Endodermal cell (in vitro differentiated cells): ENCODE data around the gene PDE6B. TPM values are rescaled to one million over a fixed set of nuclear protein-coding genes. Genes with fewer than 3 reads are reported as not detected.

Experiments used
- DNase-seq: peaks from one replicate; pipeline ENCODE4 v3.0.0-alpha.2; 2017
- H3K27ac ChIP-seq: 2 replicates; pipeline ENCODE4 v1.5.1; 2013; ENCODE audit warnings: mild to moderate bottlenecking, low read depth, low read length, moderate library complexity
- H3K27me3 ChIP-seq: 2 replicates; pipeline ENCODE4 v1.6.1; 2013; ENCODE audit warnings: mild to moderate bottlenecking, low read length, moderate library complexity; ENCODE audit not compliant: insufficient read depth, control insufficient read depth, poor library complexity, severe bottlenecking
- H3K36me3 ChIP-seq: 2 replicates; pipeline ENCODE4 v1.7.0; 2013; ENCODE audit warnings: mild to moderate bottlenecking, low read length, moderate library complexity; ENCODE audit not compliant: control insufficient read depth, insufficient read depth
- H3K4me1 ChIP-seq: one replicate; pipeline ENCODE4 v1.7.0; 2013; ENCODE audit warnings: low read length; ENCODE audit not compliant: control insufficient read depth, insufficient read depth
- H3K4me3 ChIP-seq: 2 replicates; pipeline ENCODE4 v1.5.1; 2013; ENCODE audit warnings: mild to moderate bottlenecking, low read length, moderate library complexity
- H3K9ac ChIP-seq: 2 replicates; pipeline ENCODE4 v1.6.1; 2013; ENCODE audit warnings: mild to moderate bottlenecking, low read length, moderate library complexity; ENCODE audit not compliant: poor library complexity, severe bottlenecking; ENCODE audit errors: extremely low read depth
- H3K9me3 ChIP-seq: 2 replicates; pipeline ENCODE4 v1.6.1; 2013; ENCODE audit warnings: mild to moderate bottlenecking, low read length, moderate library complexity; ENCODE audit not compliant: control insufficient read depth
- H3K27ac Mint-ChIP-seq: 2 replicates; pipeline ENCODE4 v1.8.0; 2020; ENCODE audit warnings: mixed read lengths
- H3K27me3 Mint-ChIP-seq: 2 replicates; pipeline ENCODE4 v1.8.0; 2021; ENCODE audit warnings: mild to moderate bottlenecking, mixed read lengths; ENCODE audit not compliant: insufficient read depth
- H3K36me3 Mint-ChIP-seq: 2 replicates; pipeline ENCODE4 v1.8.0; 2020; ENCODE audit warnings: low read depth, mixed read lengths
- H3K4me1 Mint-ChIP-seq: 2 replicates; pipeline ENCODE4 v1.8.0; 2020; ENCODE audit warnings: mixed read lengths
- H3K4me3 Mint-ChIP-seq: 2 replicates; pipeline ENCODE4 v1.8.0; 2020; ENCODE audit warnings: mild to moderate bottlenecking, moderate library complexity, mixed read lengths
- H3K9me3 Mint-ChIP-seq: 2 replicates; pipeline ENCODE4 v1.8.0; 2020; ENCODE audit warnings: mild to moderate bottlenecking, mixed read lengths
- CTCF ChIP-seq: fragments of 200-600 bp; sonication (generic); conservative IDR thresholded peaks from 2 replicates; pipeline ENCODE4 v1.5.0; 2021; ENCODE audit warnings: antibody characterized with exemption, mild to moderate bottlenecking
- WGBS, 2 experiments: methylation state at CpG; one replicate each; pipeline versions ENCODE4 v1.1.5 to v1.1.7; 2013; ENCODE audit warnings: missing lambda C conversion rate in 2 of 2, mixed read lengths in 1 of 2; ENCODE audit not compliant: insufficient coverage in 1 of 2, insufficient read length in 1 of 2; 5-methylcytosine and 5-hydroxymethylcytosine counted together
- total RNA-seq, 2 donors: library from RNA; stranded (reverse); fragmentation: NEBNext Ultra II Directional in 1 of 2; extraction: Animal tissue kit (Norgen Biotek cat#: 25700) in 1 of 2; gene quantifications; 2 replicates in 1 of 2; 3 replicates in 1 of 2; pipeline ENCODE4 v1.2.1, GENCODE V29; 2021

Gene PDE6B
- total RNA-seq, 2 donors from 2014 or later = 12.4 to 14.6 TPM

DNA sequence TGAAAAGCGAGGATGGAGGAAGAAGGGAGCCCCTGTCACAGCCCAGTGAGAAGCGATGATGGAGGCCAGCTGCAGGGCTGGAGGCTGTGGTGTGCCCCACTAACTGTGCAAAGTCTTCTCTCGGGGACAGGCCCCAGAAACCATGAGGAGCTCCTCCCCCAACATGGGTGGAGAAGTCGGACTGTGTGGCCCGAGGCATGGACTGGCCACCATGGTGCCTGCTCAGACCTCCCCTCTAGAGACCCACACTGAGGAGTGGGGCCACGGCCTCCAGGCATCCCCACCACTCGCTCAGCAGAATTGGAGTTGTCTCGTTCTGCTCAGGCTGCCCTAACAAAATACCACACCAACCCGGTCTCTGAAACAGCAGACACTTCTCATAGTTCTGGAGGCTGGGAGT lies 12.2 kb upstream of the PDE6B start:
- Mint-ChIP-seq H3K4me3 (no peak overlapping the region), H3K27ac (no peak overlapping the region), H3K9me3 (peaks cover 4% of the 10 kb centered on the region), H3K36me3 (no peaks in the 10 kb centered on the region), H3K27me3 (peaks cover 19% of the 10 kb centered on the region), H3K4me1 (no peaks in the 10 kb centered on the region)
- 79 to 89% methylated on average over 6 to 9 of the region's 9 CpGs for WGBS, 2 experiments
- Histone ChIP-seq H3K9me3 (no peaks in the 10 kb centered on the region), H3K9ac (no peak overlapping the region), H3K36me3 (no peaks in the 10 kb centered on the region), H3K4me3 (no peak overlapping the region), H3K27ac (no peak overlapping the region), H3K27me3 (no peaks in the 10 kb centered on the region), H3K4me1 (no peaks in the 10 kb centered on the region)
- TF ChIP-seq CTCF = no peak
- no peak for DNase-seq

DNA sequence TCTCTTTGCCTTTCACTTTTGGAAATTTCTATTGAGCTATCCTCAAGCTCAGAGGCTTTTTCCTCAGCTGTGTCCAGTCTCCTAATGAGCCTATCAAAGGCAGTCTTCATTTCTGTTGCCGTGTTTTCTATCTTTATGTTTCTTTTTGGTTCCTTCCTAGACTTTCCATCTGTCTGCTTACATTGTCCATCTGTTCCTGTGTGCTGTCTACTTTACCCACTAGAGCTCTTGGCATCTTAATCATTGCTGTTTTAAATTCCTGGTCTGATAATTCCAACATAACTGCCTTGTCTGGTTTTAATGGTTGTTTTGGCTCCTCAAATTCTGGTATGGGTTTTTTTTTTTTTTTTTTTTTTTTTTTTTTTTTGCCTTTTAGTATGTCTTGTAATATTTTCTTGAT lies 9.3 kb upstream of the PDE6B start:
- WGBS, 2 experiments = 89 to 94% methylated on average over 1 of the region's 1 CpG
- no peaks in the 10 kb centered on the region for H3K4me1 ChIP-seq
- no peaks in the 10 kb centered on the region for H3K9me3 ChIP-seq
- Mint-ChIP-seq H3K27me3 (peaks cover 8% of the 10 kb centered on the region), H3K27ac (no peak overlapping the region), H3K36me3 (no peaks in the 10 kb centered on the region), H3K9me3 (peaks cover 5% of the 10 kb centered on the region), H3K4me1 (no peaks in the 10 kb centered on the region), H3K4me3 (no peak overlapping the region)
- no peak for TF ChIP-seq CTCF
- no peak for DNase-seq
- H3K4me3 ChIP-seq = no peak overlapping the region
- no peak overlapping the region for H3K9ac ChIP-seq
- H3K36me3 ChIP-seq = no peaks in the 10 kb centered on the region
- no peaks in the 10 kb centered on the region for H3K27me3 ChIP-seq
- no peak overlapping the region for H3K27ac ChIP-seq

DNA sequence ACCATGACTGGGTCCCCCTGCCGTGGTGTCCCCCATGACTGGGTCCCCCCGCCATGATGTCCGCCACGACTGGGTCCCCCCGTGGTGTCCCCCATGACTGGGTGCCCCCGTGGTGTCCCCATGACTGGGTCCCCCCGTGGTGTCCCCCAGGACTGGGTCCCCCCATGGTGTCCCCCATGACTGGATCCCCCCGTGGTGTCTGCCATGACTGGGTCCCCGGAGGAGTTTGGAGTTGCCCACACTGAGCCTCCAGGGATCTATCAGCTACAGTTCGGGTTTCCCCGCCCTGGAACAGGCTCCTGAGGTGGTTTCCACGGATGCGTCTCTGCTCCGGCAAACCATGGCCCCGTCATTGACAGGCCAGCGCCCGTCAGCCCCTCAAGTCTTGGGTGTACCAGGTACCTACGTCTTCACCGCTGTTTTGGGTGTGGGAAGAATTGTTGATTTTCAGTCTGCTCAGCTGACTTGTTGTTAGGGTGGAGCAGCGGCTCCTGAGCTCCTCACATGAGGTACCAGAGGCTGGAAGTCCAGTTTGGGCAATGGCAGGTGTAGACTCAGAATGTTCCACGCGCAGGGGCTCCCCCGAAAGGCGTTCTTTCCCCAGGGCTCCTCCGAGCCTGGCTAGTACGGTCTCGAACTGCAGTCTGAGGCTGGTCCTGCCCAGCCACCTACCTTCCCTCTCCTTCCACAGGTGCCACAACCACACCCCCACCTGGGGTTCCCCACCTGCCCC lies 8.3 kb upstream of the PDE6B start:
- Histone ChIP-seq H3K27me3 (no peaks in the 10 kb centered on the region), H3K27ac (no peak overlapping the region), H3K4me3 (no peak overlapping the region), H3K9ac (no peak overlapping the region), H3K36me3 (no peaks in the 10 kb centered on the region), H3K4me1 (no peaks in the 10 kb centered on the region), H3K9me3 (no peaks in the 10 kb centered on the region)
- H3K36me3 Mint-ChIP-seq = no peaks in the 10 kb centered on the region
- H3K27me3 Mint-ChIP-seq = peaks cover 7% of the 10 kb centered on the region
- no peak for TF ChIP-seq CTCF
- DNase-seq = no peak
- H3K9me3 Mint-ChIP-seq = peaks cover 5% of the 10 kb centered on the region
- H3K4me1 Mint-ChIP-seq = no peaks in the 10 kb centered on the region
- H3K27ac Mint-ChIP-seq = no peak overlapping the region
- WGBS, 2 experiments = 92 to 98% methylated on average over 13 to 27 of the region's 27 CpGs
- no peak overlapping the region for H3K4me3 Mint-ChIP-seq
